ENCODE results near the gene STRN.
"Not testable (repeated sequence)": the region's sequence is repeated elsewhere in the genome, so short reads cannot be mapped to it uniquely, and the experiment has no call there.

STRN gene

DNA sequence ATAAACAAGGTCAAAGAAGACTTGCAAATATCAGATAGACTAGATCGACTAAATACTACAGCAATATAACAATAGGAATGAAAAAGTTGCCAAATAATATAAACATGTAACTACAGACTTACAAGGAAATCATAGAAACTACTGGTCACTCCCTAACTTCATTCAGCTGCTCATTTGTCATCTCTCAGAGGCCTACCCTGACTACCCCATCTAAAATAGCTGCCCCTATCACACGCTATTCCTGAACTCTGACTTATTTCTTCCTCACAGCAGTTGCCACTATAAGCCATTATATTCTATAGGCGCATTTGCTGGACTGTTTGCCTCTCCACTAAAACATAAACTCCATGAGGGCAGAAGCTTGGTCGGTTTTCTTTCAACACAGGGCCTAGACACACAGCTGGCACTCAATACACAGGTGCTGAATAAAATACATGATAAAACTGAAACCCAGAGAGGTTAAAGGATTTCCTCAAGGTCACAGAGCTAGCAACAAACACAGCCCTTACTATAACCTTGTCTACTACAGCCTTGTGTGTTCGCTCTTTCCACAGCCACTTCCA, 1.8 kb downstream of the STRN start:
- no peak for DNase-seq (ENCODE audit: low read depth in 3 of 3, low spot score in 1 of 3)

DNA sequence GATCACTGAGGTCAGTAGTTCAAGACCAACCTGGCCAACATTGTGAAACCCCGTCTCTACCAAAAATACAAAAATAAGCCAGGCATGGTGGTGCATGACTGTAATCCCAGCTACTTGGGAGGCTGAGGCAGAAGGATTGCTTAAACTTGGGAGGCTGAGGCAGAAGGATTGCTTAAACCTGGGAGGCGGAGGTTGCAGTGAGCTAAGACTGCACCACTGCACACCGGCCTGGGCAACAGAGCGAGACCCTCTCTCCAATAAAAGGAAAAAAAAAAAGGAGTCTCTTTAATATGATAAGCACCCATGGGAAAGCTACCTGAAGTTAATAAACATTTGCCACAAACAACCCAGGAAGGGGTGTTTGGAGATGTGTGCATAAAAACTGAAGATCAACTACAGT, 2.6 kb downstream of the STRN start:
- DNase-seq (ENCODE audit: low read depth in 3 of 3, low spot score in 1 of 3) = no peak

DNA sequence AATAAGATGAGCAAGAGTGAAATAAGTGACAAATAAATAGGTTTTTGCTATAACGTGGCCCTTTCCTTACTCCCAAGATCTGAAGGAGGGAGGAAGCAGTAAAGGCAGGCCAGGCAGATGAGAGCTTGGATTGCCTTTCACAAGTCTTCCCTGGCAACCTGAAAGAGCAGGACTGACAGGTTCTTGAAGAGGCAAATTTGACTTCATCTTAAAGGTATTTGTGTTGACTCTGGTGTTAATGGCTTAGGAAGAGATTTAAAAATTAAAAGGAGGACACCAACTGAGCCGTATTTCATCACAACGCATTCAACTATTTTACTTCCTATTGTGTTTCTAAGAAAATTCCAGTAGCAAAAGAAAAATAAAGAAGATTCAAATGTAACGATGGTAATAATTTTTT, 3.2 kb downstream of the STRN start:
- no peak for DNase-seq (ENCODE audit: low read depth in 3 of 3, low spot score in 1 of 3)

DNA sequence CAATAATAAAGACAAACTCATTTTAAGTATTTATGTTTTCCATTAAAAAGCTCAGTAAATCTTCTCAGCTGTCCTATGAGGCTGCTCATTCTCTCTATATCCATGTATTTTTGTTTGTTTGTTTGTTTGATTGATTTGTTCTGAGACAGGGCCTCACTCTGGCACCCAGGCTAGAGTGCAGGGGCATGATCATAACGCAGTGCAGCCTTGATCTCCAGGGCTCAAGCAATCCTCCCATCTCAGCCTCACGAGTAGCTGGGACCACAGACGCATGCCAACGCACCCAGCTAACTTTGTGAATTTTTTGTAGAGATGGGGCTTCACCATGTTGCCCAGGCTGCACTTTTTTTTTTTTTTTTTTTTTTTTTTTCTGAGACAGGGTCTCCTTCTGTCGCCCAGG, 5.6 kb downstream of the STRN start:
- DNase-seq (ENCODE audit: low read depth in 3 of 3, low spot score in 1 of 3) = no peak

DNA sequence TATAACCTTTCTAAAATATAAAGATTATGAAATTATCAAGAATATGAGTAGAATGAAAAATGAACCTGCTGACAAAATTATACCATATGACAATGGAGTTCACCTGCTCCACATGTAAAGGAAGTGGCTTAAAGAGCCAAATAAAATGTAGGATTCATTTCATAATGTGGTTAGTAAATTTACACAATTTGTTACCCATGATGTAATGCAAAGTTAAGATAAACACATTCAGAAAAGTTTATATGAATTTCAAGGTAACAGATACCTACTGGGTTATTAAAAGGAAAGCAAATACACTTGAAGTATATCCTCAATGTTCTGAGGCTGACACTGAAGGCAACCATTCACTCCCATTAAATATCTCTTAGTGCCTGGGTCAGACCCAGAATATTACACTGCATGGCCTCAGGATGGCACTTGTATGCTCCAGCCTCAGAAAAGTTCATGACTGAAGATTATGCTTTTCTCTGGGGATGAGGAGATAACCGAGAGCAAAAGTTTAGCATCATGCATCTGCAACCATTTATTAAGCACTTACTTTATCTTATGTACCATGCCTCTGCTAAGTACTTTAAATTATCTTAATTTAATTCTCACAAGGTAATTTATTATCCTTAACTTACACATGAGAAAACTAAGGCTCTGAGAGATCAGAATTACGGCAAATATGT, 6.2 kb downstream of the STRN start:
- no peak for DNase-seq (ENCODE audit: low read depth in 3 of 3, low spot score in 1 of 3)

DNA sequence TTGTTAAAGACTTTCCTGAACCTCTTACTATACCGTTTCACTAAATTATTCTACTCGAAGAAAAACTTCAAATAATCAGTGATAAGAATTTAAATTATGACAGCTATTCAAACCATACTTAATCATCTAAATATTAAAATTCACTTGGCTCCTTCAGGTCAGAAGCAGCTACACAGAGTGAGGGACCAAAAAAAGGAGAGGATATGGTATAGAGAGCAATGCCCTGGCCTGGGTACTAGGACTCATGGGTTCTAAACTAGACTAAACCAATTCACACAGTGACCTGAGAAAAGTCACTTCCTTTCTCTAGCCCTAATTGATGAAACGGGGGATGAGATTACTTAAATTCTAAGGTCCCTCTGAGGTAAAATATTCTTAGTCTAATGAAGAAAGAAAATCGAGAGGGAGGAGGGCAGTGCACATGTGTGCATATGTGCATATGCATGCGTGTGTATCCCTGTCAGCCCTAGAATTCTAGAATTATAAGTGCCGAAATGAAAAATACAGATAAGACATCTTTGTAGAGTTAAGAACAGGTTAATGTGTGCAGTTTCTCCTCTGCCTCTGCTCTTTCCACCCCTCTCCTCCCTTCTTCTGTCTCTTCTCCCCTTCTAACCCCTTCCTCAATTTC, 11.2 kb downstream of the STRN start:
- no peak for DNase-seq (ENCODE audit: low read depth in 3 of 3, low spot score in 1 of 3)

DNA sequence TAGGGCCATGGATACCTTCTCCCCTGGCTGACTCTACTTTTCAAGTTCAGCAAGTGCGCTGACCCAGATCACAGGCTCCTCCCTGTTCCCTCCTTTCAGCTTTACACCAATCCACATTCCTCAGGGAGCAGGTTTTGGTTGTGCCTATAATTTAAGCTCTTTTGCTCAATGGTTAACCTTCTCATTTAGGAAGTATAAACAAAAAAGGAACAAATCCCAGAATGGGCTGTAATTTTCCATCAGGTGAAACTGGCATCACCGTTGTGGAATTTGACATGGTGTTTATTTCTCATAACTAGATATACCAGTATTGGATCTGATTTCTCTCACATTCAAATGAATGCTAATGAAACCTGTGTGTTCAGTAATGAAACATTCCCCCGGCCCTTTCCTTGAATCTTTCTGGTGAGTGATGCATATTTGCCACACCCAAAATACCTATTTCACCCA, 13.6 kb downstream of the STRN start:
- DNase-seq (ENCODE audit: low read depth in 3 of 3, low spot score in 1 of 3) = no peak

DNA sequence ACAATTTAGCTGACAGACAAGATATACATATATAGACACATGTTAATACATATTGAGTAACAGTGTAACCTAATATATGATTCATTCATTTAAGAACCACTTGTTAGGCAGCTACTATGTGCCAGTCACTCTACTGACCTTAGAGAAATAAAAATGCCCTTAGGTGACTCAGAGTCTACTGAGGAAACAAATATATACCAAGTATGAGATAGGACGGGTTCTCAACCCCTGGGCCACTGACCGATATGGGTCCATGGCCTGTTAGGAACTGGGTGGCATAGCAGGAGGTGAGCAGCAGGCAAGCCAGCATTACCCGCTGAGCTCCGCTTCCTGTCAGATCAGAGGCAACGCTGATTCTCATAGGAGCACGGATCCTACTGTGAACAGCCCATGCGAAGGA, 14.8 kb downstream of the STRN start:
- no peak for DNase-seq (ENCODE audit: low read depth in 3 of 3, low spot score in 1 of 3)

DNA sequence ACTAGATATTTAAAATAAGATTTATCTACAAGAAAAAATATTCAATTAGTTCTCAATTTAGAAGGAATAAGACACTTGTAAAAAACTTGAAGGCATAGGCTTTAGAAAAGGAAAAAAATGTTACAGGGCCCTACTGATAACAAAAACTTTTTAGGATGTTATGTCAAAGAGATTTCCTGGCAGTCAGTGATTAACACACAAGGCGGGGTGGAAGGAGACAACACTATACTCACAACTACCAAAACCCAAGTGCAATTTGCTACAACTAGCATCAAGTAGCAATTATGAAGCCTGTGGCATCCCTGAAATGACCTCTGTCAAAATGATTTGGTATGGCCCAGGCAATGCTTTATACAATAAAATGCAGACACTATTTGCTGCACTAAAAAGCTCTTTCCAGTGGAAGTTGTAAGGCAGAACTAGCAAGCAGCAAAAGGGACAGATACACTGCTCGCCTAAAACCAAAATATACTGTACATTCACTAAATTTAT, 15.3 kb downstream of the STRN start:
- DNase-seq (ENCODE audit: low read depth in 3 of 3, low spot score in 1 of 3) = no peak

DNA sequence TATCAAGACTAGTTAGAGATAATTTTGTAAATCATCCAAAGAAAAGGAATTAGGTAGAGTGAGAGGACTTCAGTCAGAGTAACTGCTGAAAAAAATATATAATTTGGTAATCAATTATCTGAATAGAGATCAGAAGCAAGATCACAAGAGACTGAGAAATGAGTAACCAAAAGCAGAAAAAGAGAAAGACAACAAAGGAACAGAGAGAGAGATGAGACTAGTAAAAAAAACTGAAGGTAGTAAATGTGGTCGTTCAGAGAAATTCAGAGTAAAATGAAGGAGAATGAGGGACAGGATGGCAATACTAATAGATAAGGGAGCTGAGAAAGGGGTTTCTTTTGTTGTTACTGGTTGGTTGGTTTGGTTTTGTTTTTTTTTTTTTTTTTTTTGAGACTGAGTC, 16.5 kb downstream of the STRN start:
- no peak for DNase-seq (ENCODE audit: low read depth in 3 of 3, low spot score in 1 of 3)

DNA sequence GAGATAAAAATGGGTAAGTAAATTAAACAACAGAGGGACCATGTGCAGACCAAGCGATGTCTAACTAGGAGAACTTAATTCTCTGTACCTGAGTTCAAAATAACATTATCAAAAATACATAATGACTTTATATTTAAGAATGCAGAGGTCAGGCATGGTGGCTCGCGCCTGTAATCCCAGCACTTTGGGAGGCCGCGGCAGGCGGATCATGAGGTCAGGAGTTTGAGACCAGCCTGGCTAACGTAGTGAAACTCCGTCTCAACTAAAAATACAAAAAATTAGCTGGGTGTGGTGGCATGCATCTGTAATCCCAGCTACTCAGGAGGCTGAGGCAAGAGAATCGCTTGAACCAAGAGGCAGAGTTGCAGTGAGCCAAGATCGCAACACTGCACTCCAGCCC, 21.1 kb downstream of the STRN start:
- not testable (repeated sequence) for DNase-seq (ENCODE audit: low read depth in 3 of 3, low spot score in 1 of 3)

DNA sequence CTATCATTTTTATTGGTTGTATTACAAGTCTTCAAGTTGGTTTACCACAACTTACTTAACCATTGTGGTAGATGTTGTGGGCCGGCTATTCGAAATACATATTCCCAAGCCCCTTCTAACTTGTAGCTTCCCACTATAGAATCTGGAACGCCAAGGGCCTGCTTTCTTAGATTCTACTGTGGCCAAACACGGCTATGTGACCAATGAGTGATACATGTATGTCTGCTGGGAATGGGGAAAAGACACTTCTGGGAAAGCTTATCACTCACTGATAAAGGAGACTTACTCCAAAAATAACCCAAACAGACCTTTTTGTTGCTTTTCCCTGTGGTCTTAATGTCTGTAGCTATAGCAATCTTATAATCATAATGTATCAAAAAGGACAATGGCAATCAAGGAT, 24.5 kb downstream of the STRN start:
- DNase-seq (ENCODE audit: low read depth in 3 of 3, low spot score in 1 of 3) = no peak

DNA sequence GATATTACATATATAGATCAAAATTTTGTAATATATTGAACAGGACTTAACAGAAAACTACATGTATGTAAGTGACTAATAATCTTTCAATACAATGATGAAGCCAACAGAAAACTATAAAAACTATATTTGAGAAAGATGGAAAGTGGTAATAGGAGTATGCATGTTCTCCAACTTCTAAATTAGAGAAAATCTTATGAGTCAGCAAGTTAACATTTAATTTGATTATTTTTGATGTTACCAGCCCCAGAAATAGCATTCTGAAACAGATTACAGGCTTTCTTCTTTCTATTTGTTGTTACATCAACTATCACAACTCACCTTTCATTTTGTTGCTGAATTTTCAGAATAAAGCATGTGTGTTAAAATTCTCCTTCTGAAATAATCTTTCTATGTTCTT, 29.8 kb downstream of the STRN start:
- not testable (repeated sequence) for DNase-seq (ENCODE audit: low read depth in 3 of 3, low spot score in 1 of 3)

DNA sequence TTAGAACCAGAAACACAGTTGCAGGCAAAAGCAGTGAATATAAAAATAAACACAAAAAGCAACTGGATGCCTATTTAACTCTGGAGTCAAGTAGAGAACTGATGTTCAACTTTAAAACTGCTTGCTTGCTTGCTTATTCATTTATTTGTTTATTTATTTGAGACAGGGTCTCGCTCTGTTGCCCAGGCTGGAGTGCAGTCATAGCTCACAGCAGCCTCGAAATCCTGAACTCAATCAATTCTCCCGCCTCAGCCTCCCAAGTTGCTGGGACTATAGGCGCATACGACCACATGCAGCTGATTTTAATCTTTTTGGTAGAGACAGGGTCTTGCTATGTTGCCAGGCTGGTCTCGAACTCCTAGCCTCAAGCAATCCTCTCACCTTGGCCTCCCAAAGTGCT, 34.6 kb downstream of the STRN start:
- DNase-seq (ENCODE audit: low read depth in 3 of 3, low spot score in 1 of 3) = not testable (repeated sequence)

DNA sequence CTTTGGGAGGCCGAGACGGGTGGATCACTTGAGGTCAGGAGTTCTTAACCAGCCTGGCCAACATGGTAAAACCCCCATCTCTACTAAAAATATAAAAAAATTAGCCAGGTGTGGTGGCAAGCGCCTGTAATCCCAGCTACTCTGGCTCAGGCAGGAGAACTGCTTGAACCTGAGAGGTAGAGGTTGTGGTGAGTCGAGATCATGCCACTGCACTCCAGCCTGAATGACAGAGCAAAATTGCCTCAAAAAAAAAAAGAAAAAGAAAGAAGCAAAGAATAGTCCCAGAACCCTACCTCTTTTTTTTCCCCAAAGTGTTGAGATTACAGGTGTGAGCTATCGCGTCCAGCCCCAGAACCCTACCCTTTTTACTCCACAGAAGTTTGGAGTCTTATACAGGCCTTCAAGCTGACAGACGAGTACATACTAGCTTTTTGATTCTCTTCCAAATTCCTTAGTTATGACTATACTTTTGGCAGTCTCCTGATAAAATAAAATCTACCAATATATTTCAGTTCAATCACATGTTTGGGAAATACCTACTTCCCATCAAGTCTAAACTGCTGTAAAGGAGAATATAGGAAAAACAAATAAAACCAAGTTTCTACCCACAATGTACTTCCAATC, 35.4 kb downstream of the STRN start:
- not testable (repeated sequence) for DNase-seq (ENCODE audit: low read depth in 3 of 3, low spot score in 1 of 3)

DNA sequence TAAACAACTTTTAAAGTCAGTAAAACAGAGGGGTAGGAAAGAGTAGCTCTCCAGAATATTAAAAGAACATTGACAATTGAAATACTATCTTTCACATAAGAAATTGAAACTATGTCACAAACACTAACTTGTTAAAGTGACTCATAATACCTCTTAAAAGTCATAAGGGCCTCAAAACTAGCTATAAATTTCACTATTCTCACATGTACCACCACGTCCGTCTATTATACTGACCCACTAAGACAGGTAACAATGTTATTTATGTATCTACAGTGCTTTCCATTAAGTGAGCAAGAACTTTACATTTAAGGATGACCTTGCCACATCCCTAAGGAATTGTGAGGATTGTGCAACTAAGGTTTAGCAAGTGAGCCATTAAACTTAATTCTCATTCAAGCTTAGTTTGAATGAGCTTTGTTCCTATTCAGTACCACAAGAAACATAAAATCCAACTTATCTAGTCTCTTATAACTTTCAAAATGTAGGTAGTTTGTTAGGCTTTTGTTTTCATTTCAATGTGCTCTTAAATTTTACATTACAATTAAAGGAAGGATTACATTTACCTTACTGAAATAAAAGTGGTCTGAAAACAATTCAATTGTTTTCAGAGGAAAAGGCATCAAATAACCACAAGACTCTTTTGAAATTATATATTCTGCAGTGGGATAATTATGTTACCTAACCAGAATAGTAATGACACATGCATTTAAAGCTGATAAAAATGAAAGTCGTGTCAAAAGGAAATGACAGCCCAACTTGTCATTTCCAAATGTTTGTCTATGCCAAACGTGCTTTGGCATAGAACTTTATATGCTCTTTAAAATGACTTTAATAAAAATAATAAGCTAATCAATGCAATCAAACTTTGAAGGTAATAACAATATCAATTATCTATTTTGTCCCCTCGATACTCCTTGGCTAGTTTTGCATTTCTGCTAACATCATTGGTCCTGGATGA, 39.9 kb downstream of the STRN start:
- not testable (repeated sequence) for DNase-seq (ENCODE audit: low read depth in 3 of 3, low spot score in 1 of 3)

DNA sequence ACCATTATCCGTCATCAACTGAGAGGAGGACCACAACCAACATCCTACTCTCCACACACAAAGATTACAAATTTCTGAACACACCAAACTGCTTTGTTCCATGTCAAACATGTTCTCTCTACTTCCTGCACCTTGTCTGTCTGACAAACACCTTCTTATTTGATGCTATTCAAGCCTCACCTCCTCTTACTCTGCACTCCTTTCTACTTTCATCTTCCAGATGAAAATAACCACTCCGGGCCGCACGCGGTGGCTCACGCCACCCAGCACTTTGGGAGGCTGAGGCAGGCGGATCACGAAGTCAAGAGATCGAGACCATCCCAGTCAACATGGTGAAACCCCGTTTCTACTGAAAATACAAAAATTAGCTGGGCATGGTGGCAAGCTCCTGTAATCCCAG, 43.7 kb downstream of the STRN start:
- DNase-seq (ENCODE audit: low read depth in 3 of 3, low spot score in 1 of 3) = not testable (repeated sequence)

DNA sequence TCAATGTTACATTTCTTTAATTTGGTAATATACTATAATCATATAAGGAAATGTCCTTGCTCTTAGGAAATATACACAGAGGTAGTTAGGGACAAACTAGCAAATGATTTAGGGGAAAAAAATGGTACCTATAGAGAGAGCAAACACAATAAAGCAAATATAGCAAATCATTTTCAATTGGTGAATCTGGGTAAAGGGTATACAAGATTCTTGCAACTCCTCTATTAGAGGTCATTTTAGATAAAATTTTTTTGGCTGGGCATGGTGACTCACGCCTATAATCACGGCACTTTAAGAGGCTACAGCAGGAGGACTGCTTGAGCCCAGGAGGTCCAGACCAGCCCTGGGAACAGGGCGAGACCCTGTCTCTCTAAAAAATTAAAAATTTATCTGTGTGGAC, 44.4 kb downstream of the STRN start:
- no peak for DNase-seq (ENCODE audit: low read depth in 3 of 3, low spot score in 1 of 3)

DNA sequence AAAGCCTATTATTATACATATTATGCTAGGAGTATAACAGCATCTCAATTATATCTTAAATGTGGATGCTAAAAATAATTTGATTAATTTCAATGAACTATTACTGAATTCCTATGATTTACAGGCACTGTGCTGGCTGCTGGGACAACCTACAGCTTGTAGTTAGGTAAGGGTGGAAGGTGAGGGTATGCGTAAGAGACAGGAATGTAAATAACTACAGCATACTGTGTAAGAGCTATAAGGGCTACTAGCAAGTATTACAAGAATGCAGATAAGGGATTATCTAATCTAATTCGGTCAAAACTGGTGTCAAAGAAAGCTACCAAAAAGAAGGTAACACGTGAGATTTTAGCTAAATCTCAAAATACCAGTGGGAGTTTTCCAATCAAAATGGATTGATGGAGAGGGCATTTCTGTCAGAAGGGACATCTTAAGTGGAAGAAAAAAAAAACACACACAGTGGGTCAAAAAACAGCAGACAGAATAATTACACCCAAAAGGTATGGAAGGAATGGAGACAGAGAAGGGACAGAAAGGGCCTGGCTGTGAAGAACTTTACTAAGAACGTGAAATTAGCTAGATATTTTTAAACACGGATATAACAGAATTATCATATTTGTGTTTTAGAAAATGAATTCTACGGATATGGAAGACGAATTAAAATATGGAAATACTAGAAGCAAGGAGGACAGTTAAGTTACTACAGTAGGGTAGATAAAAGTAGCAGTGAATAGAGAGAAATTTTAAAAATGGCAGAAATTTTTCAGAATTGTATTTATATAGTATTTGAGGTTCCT, 47.1 kb downstream of the STRN start:
- no peak for DNase-seq (ENCODE audit: low read depth in 3 of 3, low spot score in 1 of 3)

DNA sequence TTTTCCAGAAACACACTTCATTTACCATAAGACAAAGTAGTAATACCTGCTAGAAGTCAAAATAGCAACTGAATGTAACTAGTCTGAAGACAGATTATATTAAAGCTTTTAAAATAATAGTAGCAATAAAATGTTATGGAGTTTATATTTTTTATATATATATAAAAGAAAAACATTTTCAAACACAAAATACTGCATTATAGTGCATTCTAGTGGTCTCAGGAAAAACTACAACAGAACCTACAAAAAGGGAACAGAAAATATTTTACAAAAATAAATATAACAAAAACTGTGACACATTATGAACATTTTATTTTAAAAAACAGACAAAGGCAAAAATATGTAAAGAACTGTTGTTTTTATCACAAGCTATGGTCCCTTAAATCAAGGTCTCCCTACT, 48.0 kb downstream of the STRN start:
- no peak for DNase-seq (ENCODE audit: low read depth in 3 of 3, low spot score in 1 of 3)

Measured in stimulated activated CD4-positive, alpha-beta T cell treated with anti-CD3 and anti-CD28 coated beads, TNF-alpha, amount 100 ng/mL, for 1 hour (primary cell).